Measurements from ENCODE around the gene ELFN2.

- TF ChIP-seq EZH2 (IDR thresholded peaks at IDR 0.05; ENCODE audit: borderline replicate concordance, low read depth, low read length, severe bottlenecking) (no peak), POLR2AphosphoS5 (IDR thresholded peaks at IDR 0.05; ENCODE audit: insufficient read depth, low read depth, low read length) (no peak), CTCF (IDR thresholded peaks at IDR 0.05; ENCODE audit: extremely low read depth in 1 of 2, insufficient read depth in 1 of 2, low read depth in 1 of 2, low read length in 2 of 2) (no peak), POLR2A (IDR thresholded peaks at IDR 0.05; ENCODE audit: low read depth, low read length) (no peak), FOS (IDR thresholded peaks at IDR 0.05; ENCODE audit: borderline replicate concordance, insufficient read depth, low read length) (no peak), MAX (IDR thresholded peaks at IDR 0.05; ENCODE audit: insufficient read depth, insufficient read length) (no peak)
These were observed 86.7 kb downstream of the ELFN2 start for GRCh38 chr22:37340331-37341262.

Measured in endothelial cell of umbilical vein (primary cell).